ENCODE measurements around the gene TSHZ2.

The TSHZ2 gene

DNA sequence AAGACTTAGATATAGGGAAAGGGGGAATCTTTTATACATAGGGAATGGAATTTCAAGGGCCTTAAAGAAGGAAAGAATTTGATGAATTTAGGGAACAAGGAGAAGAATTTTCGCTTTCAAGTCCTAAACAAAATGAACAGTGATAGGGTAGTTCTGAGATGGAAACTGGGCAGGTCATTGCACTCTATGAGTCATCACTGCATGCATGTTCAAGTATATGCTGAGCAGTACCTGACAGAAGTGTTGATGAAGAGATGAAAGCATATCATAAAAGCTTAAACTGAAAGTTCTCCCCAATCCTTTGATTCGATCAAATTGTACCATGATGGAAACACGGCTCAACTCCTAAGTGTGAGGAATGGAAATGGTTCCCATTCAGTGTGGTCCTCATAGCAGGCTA lies 271.0 kb downstream of the TSHZ2 start:
- DNase-seq (ENCODE audit: low read depth in 2 of 2), result no peak

- DNase-seq (ENCODE audit: low read depth in 2 of 2), result no peak
Measured at GRCh38 chr20:53244711-53245110, 272.6 kb downstream of the TSHZ2 start.

- DNase-seq (ENCODE audit: low read depth in 2 of 2), result no peak
Measured at GRCh38 chr20:53245574-53245973, 273.4 kb downstream of the TSHZ2 start.

- DNase-seq (ENCODE audit: low read depth in 2 of 2), result no peak
Measured at GRCh38 chr20:53247468-53248103, 275.4 kb downstream of the TSHZ2 start.

DNA sequence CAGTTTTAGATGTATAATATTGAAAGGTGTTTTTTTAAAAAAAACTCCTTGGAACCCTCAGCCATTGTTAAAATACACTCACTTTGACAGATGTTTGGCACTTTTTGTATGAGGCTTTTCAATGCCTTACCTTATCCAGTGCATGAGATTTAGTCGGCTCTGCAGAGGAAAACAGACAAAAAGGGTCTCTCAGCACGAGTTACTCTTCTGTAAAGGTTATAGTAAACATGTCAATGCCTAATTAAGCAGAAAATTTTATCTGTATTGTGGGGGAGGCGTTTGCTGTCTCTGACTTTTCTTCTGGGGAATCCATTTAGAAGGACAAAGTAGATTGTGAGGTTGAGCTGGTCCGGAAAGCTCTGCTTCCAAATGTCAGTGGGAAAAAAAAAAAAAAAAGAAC lies 278.3 kb downstream of the TSHZ2 start:
- DNase-seq (ENCODE audit: low read depth in 2 of 2), result no peak

DNA sequence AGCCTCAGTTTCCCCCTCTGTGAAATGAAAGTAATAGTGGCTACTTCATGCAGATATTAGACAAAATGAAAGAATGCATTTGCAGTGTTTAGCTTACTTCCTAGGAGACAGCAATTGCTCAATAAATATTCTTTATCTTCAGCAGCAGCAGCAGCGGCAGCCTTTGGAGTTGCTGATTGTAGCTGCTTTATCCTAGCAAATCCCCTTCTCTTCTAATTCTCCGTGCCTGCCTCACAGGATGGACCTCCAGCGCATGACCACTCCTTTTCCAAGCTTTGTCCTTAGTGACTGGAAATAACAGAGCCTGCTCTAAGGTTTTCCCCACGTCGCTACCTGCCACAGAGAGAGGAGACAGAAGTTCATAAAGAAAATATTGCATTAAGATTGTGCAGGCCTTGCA lies 279.8 kb downstream of the TSHZ2 start:
- no peak for DNase-seq (ENCODE audit: low read depth in 2 of 2)

- DNase-seq (ENCODE audit: low read depth in 2 of 2), result no peak
Measured at GRCh38 chr20:53253668-53254067, 281.5 kb downstream of the TSHZ2 start.

- DNase-seq (ENCODE audit: low read depth in 2 of 2), result no peak
Measured at GRCh38 chr20:53255102-53255710, 283.0 kb downstream of the TSHZ2 start.

DNA sequence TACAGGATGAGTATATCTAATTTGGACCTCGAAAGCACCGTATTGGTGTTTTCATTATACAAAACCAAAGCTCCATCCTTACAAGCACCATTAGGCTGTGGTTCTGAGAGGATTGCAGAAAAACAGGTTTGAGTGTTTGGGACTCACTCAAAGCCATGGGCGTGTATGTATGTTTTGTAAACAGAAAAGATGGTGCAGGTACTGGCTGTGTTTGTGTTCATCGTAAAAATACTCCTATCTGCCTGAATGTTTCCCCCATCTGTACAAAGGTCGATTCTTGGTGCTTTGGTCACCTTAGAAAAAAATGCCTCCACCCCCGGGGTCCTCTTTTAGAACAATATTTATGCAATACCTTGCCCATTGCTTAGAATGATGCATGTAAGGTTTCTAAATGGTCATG lies 286.6 kb downstream of the TSHZ2 start:
- no peak for DNase-seq (ENCODE audit: low read depth in 2 of 2)

DNA sequence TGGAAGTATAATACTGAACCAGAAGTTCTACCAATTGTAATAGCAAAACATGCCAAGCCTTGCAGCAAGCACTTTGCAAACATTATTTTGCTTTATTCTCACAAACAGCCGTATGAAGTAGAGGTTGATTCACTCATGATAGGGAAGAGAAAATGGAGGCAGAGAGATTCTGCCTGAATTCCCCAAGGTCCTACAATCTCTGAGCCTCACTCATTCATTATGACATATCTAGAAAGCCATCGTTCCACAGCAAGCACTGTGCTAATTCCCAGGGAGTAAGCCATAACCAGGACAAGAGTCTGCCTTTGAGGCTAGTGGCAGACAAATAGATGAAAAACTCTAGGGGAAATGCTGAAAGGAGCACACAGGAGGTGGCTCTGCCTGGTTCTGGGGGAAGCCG lies 288.0 kb downstream of the TSHZ2 start:
- DNase-seq (ENCODE audit: low read depth in 2 of 2), result no peak

DNA sequence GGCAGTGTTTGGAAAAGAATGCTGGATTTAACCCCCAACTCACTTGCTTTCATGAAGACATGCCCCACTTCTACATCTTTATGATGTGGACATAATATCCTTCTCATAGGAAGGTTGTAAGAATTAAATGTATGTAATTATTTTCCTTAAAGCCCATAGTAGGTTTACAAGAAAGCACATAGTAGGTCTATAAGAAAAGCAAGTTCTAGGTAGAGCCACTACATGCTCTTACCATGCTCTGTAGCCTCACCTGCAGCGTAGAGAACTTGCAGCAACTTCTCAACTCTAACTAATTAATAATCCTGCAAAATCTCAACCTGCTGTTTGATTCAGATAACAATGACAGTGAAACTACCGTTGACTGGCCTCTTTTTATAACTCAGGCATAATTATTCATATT lies 288.4 kb downstream of the TSHZ2 start:
- DNase-seq (ENCODE audit: low read depth in 2 of 2), result no peak

DNA sequence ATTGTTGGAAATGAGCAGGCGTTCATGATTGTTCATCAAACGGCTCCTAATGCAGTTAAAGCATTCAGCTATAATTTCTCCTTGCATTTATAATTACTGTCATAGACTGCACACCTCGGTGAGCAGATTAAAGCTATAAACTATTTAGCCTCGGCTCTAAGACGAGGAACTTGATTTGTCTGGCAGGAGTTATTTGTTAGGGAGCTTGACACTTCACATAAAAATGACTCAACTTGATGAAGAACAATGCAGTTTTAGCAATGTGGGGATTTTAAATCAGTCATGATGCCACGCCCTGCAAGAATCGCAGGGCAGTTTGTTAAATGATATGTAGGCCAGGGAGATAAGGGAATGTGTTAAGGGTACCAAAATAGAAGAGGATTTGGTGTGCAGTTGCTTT lies 290.2 kb downstream of the TSHZ2 start:
- DNase-seq (ENCODE audit: low read depth in 2 of 2), result no peak

DNA sequence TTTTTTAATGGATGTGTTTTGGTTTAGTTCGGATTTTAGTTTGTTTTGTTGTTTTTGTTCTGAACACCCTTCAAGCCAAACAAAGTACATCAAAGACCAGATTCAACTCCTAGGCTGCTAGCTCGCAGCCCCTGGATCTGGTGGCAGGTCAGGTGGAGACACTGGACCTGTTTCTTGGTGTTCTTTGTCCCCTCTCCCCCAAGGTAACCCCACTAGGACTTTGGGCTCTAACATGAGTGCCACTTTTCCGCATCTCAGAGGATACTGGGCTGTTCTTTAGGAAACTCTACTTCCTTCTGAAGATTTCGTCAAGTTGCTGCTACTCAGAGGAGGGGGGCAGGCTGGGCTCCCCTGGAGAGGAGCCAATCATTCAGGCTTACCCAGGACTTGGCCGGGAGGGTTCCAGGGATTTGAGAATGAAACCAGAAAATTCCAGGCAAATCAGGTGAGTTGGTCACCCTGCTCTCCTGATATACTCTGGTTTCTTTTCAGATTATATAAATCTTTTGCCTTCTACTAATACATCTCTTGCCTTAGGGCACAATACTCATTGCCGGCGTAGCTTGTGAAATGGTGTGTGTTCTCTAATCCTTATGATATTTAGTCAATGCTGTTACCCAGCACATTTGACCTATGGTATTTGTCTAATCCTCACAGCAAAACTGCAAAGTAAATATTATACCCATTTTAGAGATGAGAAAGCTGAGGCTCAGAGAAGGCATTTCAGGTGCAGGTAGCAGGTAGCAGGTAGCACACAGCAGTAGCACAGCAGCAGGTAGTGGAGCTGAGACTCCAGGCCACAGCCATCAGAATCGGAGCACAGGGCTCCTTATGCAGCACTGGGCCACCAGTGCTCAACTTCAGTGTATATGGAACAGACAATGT lies 291.6 kb downstream of the TSHZ2 start:
- DNase-seq (ENCODE audit: low read depth in 2 of 2), result no peak

GRCh38 chr20:53264604-53265003 lies 292.4 kb downstream of the TSHZ2 start:
- no peak for DNase-seq (ENCODE audit: low read depth in 2 of 2)

- no peak for DNase-seq (ENCODE audit: low read depth in 2 of 2)
Measured at GRCh38 chr20:53265304-53265875, 293.2 kb downstream of the TSHZ2 start.

- no peak for DNase-seq (ENCODE audit: low read depth in 2 of 2)
Measured at GRCh38 chr20:53269380-53269779, 297.2 kb downstream of the TSHZ2 start.

- no peak for DNase-seq (ENCODE audit: low read depth in 2 of 2)
Measured at GRCh38 chr20:53270792-53271375, 298.7 kb downstream of the TSHZ2 start.

DNA sequence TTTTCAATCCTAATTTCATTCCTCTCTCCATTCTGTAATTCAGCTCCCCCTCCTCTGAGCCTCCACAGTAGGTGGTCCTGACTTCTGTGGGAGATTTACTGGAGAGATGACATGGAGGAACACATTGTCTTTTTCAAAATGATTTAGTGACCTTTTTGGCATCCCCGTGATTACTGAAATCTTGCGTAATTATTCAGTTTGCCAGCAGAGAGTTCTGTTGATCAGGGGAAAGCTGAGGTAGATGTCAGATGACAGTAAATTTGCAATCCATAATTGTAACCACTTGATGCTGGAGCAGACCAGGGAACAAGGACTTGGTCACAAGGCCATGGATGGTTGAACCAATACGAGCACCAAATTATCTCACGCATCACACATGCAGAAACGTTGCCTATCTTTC lies 302.2 kb downstream of the TSHZ2 start:
- DNase-seq (ENCODE audit: low read depth in 2 of 2), result no peak

DNA sequence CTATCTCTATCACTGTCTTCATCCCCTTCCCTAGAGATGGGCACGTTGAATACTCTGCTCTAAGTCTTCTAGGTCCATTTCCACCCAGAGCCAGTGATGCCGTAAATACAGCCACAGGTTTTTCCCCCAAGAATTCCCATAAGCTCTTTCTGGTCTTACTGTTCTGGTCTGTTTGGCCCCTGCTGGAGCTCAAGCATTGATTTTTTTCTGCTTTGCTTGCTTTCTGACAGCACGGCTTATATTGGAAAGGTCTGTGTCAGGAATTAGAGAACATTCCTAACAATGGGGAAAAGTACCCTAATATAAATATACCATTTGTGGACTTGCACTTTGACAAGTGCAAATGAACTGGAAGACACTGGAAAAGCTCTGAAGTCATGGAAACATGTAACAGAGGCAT lies 302.6 kb downstream of the TSHZ2 start:
- no peak for DNase-seq (ENCODE audit: low read depth in 2 of 2)

GRCh38 chr20:53276143-53276542 lies 304.0 kb downstream of the TSHZ2 start:
- no peak for DNase-seq (ENCODE audit: low read depth in 2 of 2)

DNA sequence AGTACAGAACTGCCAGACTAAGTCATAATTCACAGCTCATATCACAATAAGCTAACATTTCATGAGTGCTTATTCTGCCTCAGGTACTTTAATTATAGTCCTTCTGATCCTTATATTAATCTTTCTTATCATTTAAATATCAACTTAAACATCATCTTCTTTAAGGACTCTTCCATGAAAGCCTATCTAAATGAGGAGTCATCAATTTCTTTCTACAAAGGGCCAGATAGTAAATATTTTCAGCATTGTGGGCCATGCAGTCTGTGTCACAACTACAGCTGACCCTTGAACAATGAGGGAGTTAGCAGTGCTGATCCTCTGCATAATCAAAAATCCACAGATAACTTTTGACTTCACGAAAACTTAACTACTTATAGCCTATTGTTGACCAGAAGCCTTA lies 306.4 kb downstream of the TSHZ2 start:
- DNase-seq (ENCODE audit: low read depth in 2 of 2), result no peak

GRCh38 chr20:53279735-53280134 lies 307.6 kb downstream of the TSHZ2 start:
- DNase-seq (ENCODE audit: low read depth in 2 of 2), result no peak

All from stimulated activated CD4-positive, alpha-beta T cell treated with anti-CD3 and anti-CD28 coated beads, Interleukin-1b, Interleukin-23, amount 100 ng/mL, for 4 hours (primary cell).